ENCODE results near the gene ME3. TPM values are rescaled to one million over a fixed set of nuclear protein-coding genes. Genes with fewer than 3 reads are reported as not detected.
"Not testable (repeated sequence)": the region's sequence is repeated elsewhere in the genome, so short reads cannot be mapped to it uniquely, and the experiment has no call there.

The ME3 gene
- total RNA-seq, 2 donors from 2014 or later = 13.8 to 20.3 TPM

DNA sequence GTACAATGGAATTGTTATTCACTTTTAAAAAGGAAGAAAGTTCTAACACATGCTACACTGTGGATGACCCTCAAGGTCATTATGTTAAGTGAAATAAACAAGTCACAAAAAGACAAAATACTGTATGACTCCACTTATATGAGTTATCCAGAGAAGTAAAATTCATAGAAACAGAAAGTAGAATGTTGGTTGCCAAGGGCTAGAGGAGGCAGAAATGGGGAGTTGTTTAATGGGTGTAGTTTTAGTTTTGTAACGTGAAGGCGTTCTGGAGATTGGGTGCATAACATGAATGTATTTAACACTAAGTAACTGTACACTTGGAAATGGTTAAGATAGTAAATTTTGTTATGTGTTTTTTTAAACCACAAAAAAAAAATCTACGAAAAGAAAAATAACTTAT lies 253.9 kb downstream of the ME3 start:
- no peaks in the 10 kb centered on the region for H3K36me3 ChIP-seq
- intact Hi-C loops (cut with DNase I) = no loop called here
- no peak overlapping the region for H3K9ac ChIP-seq (ENCODE audit: low read depth in 2 of 2, low read length in 2 of 2)
- H3K27me3 ChIP-seq = no peaks in the 10 kb centered on the region
- H3K9me3 ChIP-seq = no peaks in the 10 kb centered on the region
- no peak overlapping the region for H3K27ac ChIP-seq
- no peaks in the 10 kb centered on the region for H3K4me1 ChIP-seq
- H3K4me3 ChIP-seq = no peak overlapping the region
- TF ChIP-seq, protein P1, sequence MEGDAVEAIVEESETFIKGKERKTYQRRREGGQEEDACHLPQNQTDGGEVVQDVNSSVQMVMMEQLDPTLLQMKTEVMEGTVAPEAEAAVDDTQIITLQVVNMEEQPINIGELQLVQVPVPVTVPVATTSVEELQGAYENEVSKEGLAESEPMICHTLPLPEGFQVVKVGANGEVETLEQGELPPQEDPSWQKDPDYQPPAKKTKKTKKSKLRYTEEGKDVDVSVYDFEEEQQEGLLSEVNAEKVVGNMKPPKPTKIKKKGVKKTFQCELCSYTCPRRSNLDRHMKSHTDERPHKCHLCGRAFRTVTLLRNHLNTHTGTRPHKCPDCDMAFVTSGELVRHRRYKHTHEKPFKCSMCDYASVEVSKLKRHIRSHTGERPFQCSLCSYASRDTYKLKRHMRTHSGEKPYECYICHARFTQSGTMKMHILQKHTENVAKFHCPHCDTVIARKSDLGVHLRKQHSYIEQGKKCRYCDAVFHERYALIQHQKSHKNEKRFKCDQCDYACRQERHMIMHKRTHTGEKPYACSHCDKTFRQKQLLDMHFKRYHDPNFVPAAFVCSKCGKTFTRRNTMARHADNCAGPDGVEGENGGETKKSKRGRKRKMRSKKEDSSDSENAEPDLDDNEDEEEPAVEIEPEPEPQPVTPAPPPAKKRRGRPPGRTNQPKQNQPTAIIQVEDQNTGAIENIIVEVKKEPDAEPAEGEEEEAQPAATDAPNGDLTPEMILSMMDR (IDR thresholded peaks at IDR 0.05) = no peak
- no peak for DNase-seq

DNA sequence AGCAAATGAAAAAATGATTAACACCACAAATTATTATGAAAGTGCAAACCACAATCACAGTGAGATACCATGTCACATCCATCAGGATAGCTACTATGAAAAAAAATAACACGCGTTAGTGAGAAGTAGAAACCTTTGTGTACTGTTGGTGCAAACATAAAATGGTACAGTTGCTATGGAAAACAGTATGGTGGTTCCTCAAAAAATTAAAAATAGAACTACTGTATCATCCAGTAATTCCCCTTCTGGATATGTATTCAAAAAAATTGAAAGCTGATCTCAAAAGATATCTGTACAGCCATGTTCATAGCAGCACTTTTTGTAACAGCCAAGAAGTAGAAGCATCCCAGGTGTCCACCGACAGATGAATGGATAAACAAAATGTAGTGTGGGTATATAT lies 254.3 kb downstream of the ME3 start:
- intact Hi-C loops (cut with DNase I) = no loop called here
- H3K9ac ChIP-seq (ENCODE audit: low read depth in 2 of 2, low read length in 2 of 2) = no peak overlapping the region
- TF ChIP-seq, protein P1 (IDR thresholded peaks at IDR 0.05) = no peak
- H3K9me3 ChIP-seq = no peaks in the 10 kb centered on the region
- H3K27ac ChIP-seq = no peak overlapping the region
- no peaks in the 10 kb centered on the region for H3K4me1 ChIP-seq
- DNase-seq = no peak
- H3K27me3 ChIP-seq = no peaks in the 10 kb centered on the region
- H3K4me3 ChIP-seq = no peak overlapping the region
- H3K36me3 ChIP-seq = no peaks in the 10 kb centered on the region

DNA sequence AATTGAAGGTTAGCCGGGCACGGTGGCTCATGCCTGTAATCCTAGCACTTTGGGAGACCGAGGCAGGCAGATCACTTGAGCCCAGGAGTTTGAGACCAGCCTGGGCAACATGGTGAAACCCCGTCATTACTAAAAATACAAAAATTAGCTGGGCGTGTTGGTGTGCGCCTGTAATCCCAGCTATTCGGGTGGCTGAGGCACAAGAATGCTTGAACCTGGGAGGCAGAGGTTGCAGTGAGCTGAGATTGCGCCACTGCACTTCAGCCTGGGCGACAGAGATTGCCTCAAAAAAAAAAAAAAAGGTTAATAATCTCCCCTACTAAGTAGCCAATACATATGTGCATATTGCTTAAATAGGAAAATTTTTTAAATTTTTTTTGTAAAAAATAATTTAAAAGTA lies 255.5 kb downstream of the ME3 start:
- DNase-seq; intact Hi-C loops (cut with DNase I); H3K9me3 ChIP-seq; H3K36me3 ChIP-seq; H3K9ac ChIP-seq (ENCODE audit: low read depth in 2 of 2, low read length in 2 of 2); H3K27me3 ChIP-seq; H3K4me3 ChIP-seq; H3K4me1 ChIP-seq; H3K27ac ChIP-seq: not testable (repeated sequence)

DNA sequence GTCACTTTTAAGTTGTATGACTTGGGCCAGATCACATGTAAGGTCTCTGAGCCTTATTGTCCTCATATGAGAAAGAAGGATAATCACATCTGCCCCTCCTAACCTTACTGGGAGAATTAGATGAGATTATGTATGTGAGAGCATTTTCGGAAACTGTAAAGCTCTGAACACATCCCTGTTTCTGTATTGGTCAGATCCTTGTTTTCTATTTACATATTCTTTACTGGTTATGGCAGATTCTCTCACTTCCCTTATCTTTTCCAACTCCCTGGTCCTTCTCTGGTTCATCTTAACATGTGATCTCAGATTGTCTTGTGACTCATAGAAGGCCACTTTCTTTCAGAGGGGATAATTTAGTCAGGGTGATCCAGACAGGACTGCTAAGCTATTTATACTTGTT lies 255.9 kb downstream of the ME3 start:
- no peak for DNase-seq
- Histone ChIP-seq H3K4me3 (no peak overlapping the region), H3K27me3 (no peaks in the 10 kb centered on the region), H3K36me3 (no peaks in the 10 kb centered on the region), H3K27ac (no peak overlapping the region), H3K4me1 (no peaks in the 10 kb centered on the region), H3K9ac (ENCODE audit: low read depth in 2 of 2, low read length in 2 of 2) (no peak overlapping the region), H3K9me3 (no peaks in the 10 kb centered on the region)
- TF ChIP-seq, protein P1 (IDR thresholded peaks at IDR 0.05) = no peak
- intact Hi-C loops (cut with DNase I) = no loop called here

DNA sequence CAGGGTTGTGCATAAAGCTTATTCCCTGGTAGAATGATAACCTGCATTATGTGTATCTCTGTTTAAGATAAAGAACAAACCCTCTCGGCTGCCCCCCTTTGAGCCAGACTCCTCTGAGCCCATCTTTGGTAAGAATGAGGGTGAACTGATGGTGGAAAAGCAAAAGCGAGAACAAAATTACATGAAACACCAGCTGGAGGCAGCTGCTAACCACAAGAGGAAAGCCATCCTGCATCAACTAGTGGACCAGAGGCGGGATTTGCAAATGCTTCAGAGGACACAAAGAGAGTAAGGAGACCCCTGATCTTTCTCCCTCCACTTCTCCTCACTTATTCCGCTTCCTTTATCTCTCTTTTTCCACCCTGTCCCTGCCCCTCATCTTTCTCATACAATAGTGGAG lies 257.4 kb downstream of the ME3 start:
- no peaks in the 10 kb centered on the region for H3K36me3 ChIP-seq
- H3K27ac ChIP-seq = no peak overlapping the region
- TF ChIP-seq, protein P1 (IDR thresholded peaks at IDR 0.05) = no peak
- DNase-seq = no peak
- H3K9ac ChIP-seq (ENCODE audit: low read depth in 2 of 2, low read length in 2 of 2) = no peak overlapping the region
- H3K4me1 ChIP-seq = no peaks in the 10 kb centered on the region
- intact Hi-C loops (cut with DNase I) = no loop called here
- H3K9me3 ChIP-seq = no peaks in the 10 kb centered on the region
- no peak overlapping the region for H3K4me3 ChIP-seq
- no peaks in the 10 kb centered on the region for H3K27me3 ChIP-seq

DNA sequence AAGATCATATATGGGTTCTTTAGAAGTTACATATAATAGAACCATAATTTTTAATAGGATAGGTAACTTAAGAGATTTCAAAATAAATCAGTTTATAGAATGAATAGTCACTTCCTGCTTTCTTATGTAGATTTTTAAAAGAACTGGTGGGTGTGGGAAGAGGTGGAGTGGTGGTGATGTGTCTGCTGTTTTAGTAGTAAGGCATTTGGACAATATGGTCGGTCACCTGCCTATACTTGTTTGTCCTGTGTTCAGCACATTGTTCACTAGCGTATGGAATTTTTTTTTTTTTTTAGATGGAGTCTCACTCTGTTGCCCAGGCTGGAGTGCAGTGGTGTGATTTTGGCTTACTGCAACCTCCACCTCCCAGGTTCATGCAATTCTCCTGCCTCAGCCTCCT lies 258.4 kb downstream of the ME3 start:
- Histone ChIP-seq H3K9me3 (no peaks in the 10 kb centered on the region), H3K4me3 (no peak overlapping the region), H3K9ac (ENCODE audit: low read depth in 2 of 2, low read length in 2 of 2) (no peak overlapping the region), H3K27ac (no peak overlapping the region), H3K4me1 (no peaks in the 10 kb centered on the region), H3K36me3 (no peaks in the 10 kb centered on the region), H3K27me3 (no peaks in the 10 kb centered on the region)
- intact Hi-C loops (cut with DNase I) = no loop called here
- TF ChIP-seq, protein P1 (IDR thresholded peaks at IDR 0.05) = no peak
- no peak for DNase-seq

Measured in colonic mucosa (tissue), 4 donors.